Common myeloid progenitor, CD34-positive (primary cell): ENCODE results near the gene IL36RN.

Experiments used
- CTCF ChIA-PET: fragments of 350-600 bp; sonication (Branson Sonifier 250); formaldehyde crosslinking; loops from one replicate; lab custom pipeline; 2021; ENCODE audit warnings: antibody characterized with exemption; lab: Charles Lee
- POLR2A ChIA-PET: fragments of 350-600 bp; sonication (Branson Sonifier 250); formaldehyde crosslinking; loops from one replicate; lab custom pipeline; 2021; ENCODE audit warnings: antibody characterized with exemption; lab: Charles Lee
- DNase-seq, 3 donors: peaks; one replicate each; pipeline versions ENCODE4 v3.0.0 to v3.0.0-alpha.2; 2013
- H3K27ac ChIP-seq, 2 experiments: 1 replicate in 1 of 2; 2 replicates in 1 of 2; pipeline ENCODE4 v1.7.0; 2013; ENCODE audit warnings: inconsistent platforms in 2 of 2, low read length in 2 of 2, mild to moderate bottlenecking in 2 of 2, low read depth in 1 of 2, moderate library complexity in 1 of 2; ENCODE audit not compliant: severe bottlenecking in 2 of 2, insufficient read depth in 1 of 2, poor library complexity in 1 of 2
- H3K27me3 ChIP-seq, 5 experiments: replicated peaks in 2 of 5; 1 replicate in 3 of 5; 2 replicates in 2 of 5; pipeline versions ENCODE4 v1.6.1 to v1.7.0; 2013; ENCODE audit warnings: low read length in 4 of 5, mild to moderate bottlenecking in 2 of 5, moderate library complexity in 2 of 5, inconsistent platforms in 1 of 5; ENCODE audit not compliant: insufficient read depth in 5 of 5, control insufficient read depth in 4 of 5
- H3K36me3 ChIP-seq, 4 experiments: 1 replicate in 2 of 4; 2 replicates in 2 of 4; pipeline versions ENCODE4 v1.6.1 to v1.7.0; 2013; ENCODE audit warnings: low read length in 3 of 4, control low read depth in 1 of 4, mild to moderate bottlenecking in 1 of 4; ENCODE audit not compliant: control insufficient read depth in 4 of 4, insufficient read depth in 4 of 4
- H3K4me1 ChIP-seq, 4 experiments: 1 replicate in 3 of 4; 2 replicates in 1 of 4; pipeline versions ENCODE4 v1.6.1 to v1.7.1; 2013; ENCODE audit warnings: low read length in 3 of 4, mild to moderate bottlenecking in 3 of 4, control low read depth in 1 of 4, inconsistent platforms in 1 of 4, moderate library complexity in 1 of 4; ENCODE audit not compliant: control insufficient read depth in 4 of 4, insufficient read depth in 4 of 4; ENCODE audit errors: control extremely low read depth in 1 of 4
- H3K4me3 ChIP-seq, 7 experiments: 1 replicate in 4 of 7; 2 replicates in 3 of 7; pipeline versions ENCODE4 v1.5.1 to v1.7.0; 2013; ENCODE audit warnings: mild to moderate bottlenecking in 7 of 7, low read length in 6 of 7, moderate library complexity in 6 of 7, inconsistent platforms in 2 of 7, low read depth in 2 of 7, control low read depth in 1 of 7; ENCODE audit not compliant: insufficient read depth in 4 of 7, control insufficient read depth in 1 of 7; ENCODE audit errors: extremely low read depth in 1 of 7
- H3K9me3 ChIP-seq, 5 experiments: 1 replicate in 4 of 5; 2 replicates in 1 of 5; pipeline versions ENCODE4 v1.6.1 to v1.7.1; 2013; ENCODE audit warnings: low read length in 4 of 5, mild to moderate bottlenecking in 2 of 5, inconsistent platforms in 1 of 5, low read depth in 1 of 5, moderate library complexity in 1 of 5; ENCODE audit not compliant: control insufficient read depth in 4 of 5, insufficient read depth in 2 of 5; ENCODE audit errors: control extremely low read depth in 1 of 5
- WGBS: methylation state at CpG from one replicate; pipeline ENCODE4 v1.1.5; 2013; ENCODE audit not compliant: insufficient coverage; 5-methylcytosine and 5-hydroxymethylcytosine counted together

IL36RN gene

DNA sequence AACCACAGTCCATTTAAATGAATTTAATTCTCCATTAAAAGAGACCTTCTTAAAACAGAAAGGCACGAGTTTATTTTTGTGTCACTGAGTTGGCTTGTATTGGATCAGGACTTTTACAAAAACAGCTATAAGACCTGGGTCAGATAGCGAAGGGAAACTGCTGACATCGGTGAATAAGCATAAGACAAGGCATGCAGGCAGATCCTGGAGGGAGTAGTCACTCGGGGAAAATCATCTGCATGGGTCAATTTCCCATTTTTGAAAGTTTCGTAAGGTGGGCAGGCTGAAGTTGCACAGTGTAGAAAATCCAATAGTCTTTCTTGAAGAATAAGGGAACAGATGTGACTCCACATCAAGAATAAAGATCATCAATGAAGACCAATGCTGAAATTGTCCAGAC, 19.3 kb upstream of the IL36RN start:
- no peak for DNase-seq
- no peaks in the 10 kb centered on the region for H3K4me1 ChIP-seq
- H3K27me3 ChIP-seq, result peaks cover 0 to 4% (median 0%) of the 10 kb centered on the region in 5 experiments
- 59% methylated on average over 5 of the region's 5 CpGs for WGBS
- CTCF ChIA-PET, result no interaction called here
- no peaks in the 10 kb centered on the region for H3K9me3 ChIP-seq
- no peak overlapping the region for H3K27ac ChIP-seq
- POLR2A ChIA-PET, result no interaction called here
- no peaks in the 10 kb centered on the region for H3K36me3 ChIP-seq
- no peak overlapping the region for H3K4me3 ChIP-seq

DNA sequence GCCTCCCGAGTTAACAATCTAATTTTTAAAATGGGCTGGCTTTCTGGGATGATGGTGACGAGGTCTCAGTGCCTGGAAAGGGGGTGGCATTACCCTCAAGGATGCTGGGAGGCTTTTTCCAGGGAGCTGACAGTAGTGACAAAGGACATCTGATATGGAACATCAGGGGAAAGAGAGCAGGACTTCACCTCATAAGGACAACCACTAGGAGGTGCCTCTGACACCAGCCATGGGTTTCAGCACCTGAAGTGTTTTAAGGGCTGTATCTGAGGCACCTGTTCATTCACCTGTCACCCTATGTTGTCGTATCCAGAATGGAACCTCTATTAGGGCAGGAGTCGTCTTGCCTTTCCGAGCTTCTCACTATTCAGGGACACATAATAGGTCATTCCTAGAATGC, 17.1 kb upstream of the IL36RN start:
- ChIA-PET POLR2A (no interaction called here), CTCF (no interaction called here)
- 100% methylated on average over 5 of the region's 5 CpGs for WGBS
- DNase-seq, result no peak
- no peaks in the 10 kb centered on the region for H3K4me1 ChIP-seq
- no peaks in the 10 kb centered on the region for H3K9me3 ChIP-seq
- no peaks in the 10 kb centered on the region for H3K27me3 ChIP-seq
- H3K4me3 ChIP-seq, result no peak overlapping the region
- H3K27ac ChIP-seq, result no peak overlapping the region
- H3K36me3 ChIP-seq, result no peaks in the 10 kb centered on the region

DNA sequence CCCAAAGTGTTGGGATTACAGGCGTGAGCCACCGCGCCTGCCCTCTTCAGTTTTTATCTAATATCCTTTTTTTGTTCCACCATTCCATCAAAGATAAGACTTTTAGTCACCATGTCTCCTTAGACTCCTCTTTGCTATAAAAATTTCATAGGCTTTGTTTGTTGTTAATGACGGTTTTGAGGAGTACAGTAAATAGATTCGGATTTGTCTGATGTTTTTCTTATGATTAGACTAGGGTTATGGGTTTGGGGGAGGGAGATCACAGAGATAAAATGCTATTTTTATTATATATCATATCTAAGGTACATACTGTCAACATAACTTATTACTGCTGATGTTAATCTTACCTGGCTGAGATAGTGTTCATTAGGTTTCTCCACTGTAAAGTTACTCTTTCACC, 12.5 kb upstream of the IL36RN start:
- DNase-seq, result no peak
- no peak overlapping the region for H3K4me3 ChIP-seq
- no peak overlapping the region for H3K27ac ChIP-seq
- no peaks in the 10 kb centered on the region for H3K4me1 ChIP-seq
- H3K27me3 ChIP-seq, result no peaks in the 10 kb centered on the region
- POLR2A ChIA-PET, result no interaction called here
- WGBS, result no CpG with 5 or more reads among the region's 5 CpGs
- CTCF ChIA-PET, result interaction anchor here (0.8 kb wide), 1 partner anchor 10 kb away, joined by 3 read pairs; no protein-coding TSS in a partner anchor
- no peaks in the 10 kb centered on the region for H3K36me3 ChIP-seq
- H3K9me3 ChIP-seq, result peaks cover 0 to 4% (median 1%) of the 10 kb centered on the region in 5 experiments

DNA sequence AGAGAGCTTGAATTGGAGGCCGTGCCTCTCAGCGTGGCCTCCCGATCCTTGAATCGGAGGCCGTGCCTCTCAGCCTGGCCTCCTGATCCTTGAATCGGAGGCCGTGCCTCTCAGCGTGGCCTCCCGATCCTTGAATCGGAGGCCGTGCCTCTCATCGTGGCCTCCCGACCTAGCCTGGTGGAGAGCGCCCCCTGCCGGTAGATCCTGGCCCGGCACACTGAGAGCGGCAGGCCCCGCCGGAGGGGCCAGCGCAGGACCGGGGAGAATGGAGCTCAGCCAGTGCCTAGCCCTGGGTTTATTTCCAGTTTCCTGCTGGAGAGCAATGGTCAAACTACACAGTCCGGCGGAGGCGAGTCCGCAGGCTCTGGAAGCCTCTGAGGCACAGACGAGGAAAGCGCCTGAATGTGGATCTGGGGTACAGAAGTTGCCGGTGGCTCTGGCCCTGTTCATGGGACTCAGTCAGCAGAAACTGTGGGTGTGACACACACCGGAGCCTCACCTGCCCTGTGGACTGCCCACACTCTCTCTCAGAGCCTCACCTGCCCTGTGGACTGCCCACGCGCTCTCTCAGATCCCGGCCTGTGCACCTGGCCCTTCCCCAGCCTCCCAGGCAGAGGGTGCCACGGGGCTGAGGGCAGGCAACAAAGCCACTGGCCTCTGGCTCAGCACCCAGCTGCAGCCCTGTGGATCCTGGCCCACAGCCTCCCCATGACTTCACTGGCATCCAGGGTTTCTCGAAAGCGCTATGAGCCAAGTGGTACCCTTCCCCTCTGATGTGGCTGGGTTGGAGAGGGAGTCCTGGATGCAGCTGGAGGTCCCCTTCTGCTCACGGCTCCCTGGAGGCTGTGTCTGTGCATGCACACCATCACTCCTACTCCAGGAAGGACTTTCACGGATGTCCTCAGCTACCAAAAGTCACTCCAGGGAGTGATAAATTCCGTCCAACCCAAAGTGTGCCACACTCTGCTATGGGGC, 7.8 kb upstream of the IL36RN start:
- no peaks in the 10 kb centered on the region for H3K4me1 ChIP-seq

DNA sequence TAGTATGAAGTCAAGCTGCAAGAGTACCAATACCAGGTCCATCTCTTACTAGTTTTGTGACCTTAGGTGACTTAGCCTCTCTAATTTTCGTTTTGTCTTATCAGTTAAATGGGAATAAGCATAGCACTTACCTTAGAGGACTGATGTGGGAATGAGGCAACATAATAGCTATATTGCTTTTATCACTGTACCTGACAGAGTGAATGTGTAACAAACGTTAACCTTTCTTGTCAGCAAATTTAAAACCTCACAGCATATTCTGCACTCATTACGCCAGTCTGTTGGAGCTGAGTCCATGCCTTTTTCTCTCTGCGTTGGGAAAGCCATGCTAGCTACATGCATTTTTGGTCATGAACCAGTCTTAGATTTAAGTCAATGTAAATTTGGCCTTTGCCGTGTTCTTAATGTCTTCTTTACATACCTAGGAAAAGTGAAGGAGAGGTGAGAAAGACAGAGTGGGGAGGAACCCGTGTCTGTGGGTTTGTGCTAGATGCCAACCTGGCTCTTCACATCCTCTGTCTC, 6.5 kb upstream of the IL36RN start, which contains the start of gene IL36B:
TSS of gene IL36B (minus strand) at position 472 of the 522 bp plus-strand sequence.
- H3K27me3 ChIP-seq, result no peaks in the 10 kb centered on the region
- H3K9me3 ChIP-seq, result peaks cover 1 to 24% (median 8%) of the 10 kb centered on the region in 5 experiments
- WGBS, result 84% methylated on average over 5 of the region's 6 CpGs
- DNase-seq, result no peak
- no peak within 1 kb of the TSS for H3K27ac ChIP-seq
- POLR2A ChIA-PET, result no interaction called here
- CTCF ChIA-PET, result no interaction called here
- H3K4me1 ChIP-seq, result no peaks in the 10 kb centered on the region
- H3K4me3 ChIP-seq, result no peak within 1 kb of the TSS
- no peaks in the 10 kb centered on the region for H3K36me3 ChIP-seq

More for the DNA sequence above, 7.8 kb upstream of the IL36RN start:
- Histone ChIP-seq H3K4me3 (no peak overlapping the region), H3K36me3 (no peaks in the 10 kb centered on the region), H3K27ac (no peak overlapping the region), H3K9me3 (peaks cover 1 to 24% (median 8%) of the 10 kb centered on the region in 5 experiments), H3K27me3 (no peaks in the 10 kb centered on the region)
- DNase-seq, result no peak
- CTCF ChIA-PET, result no interaction called here
- POLR2A ChIA-PET, result no interaction called here
- WGBS, result 94% methylated on average over 37 of the region's 38 CpGs

DNA sequence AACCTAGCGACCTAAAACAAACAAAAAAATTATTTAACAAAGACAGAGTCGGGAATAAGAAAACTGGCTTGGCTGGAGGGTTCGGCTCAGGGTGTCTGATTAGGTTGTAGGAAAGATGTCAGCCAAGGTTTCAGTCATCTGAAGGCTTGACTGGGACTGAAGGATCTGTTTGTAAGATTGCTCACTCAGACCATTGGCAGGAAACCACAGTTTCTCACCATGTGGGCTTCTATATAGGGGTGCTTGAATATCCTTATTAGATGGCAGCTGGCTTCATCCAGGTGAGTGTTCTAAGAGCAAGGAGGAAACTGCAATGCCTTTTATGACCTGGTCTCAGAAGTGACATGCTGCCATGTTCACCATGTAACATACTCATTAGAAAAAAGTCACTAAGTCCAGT, 5.3 kb upstream of the IL36RN start:
- POLR2A ChIA-PET, result no interaction called here
- 100% methylated on average over 2 of the region's 3 CpGs for WGBS
- no peak overlapping the region for H3K27ac ChIP-seq
- CTCF ChIA-PET, result no interaction called here
- DNase-seq, result no peak
- no peaks in the 10 kb centered on the region for H3K36me3 ChIP-seq
- no peaks in the 10 kb centered on the region for H3K4me1 ChIP-seq
- no peak overlapping the region for H3K4me3 ChIP-seq
- H3K27me3 ChIP-seq, result no peaks in the 10 kb centered on the region
- peaks cover 0 to 24% (median 8%) of the 10 kb centered on the region in 5 experiments for H3K9me3 ChIP-seq

DNA sequence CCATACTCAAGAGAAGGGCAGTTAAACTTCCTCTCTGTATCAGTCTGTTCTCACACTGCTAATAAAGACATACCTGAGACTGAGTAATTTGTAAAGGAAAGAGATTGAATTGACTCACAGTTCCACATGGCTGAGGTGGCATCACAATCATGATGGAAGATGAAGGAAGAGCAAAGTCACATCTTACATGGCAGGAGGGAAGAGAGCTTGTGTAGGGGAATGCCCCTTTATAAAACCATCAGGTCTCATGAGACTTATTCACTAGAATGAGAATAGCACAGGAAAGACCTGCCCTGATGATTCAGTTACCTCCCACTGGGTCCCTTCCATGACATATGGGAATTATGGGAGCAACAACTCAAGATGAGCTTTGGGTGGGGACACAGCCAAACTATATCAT, 4.9 kb upstream of the IL36RN start:
- Histone ChIP-seq H3K4me3 (no peak overlapping the region), H3K27me3 (no peaks in the 10 kb centered on the region), H3K4me1 (no peaks in the 10 kb centered on the region), H3K27ac (no peak overlapping the region), H3K9me3 (peaks cover 0 to 24% (median 8%) of the 10 kb centered on the region in 5 experiments), H3K36me3 (no peaks in the 10 kb centered on the region)
- DNase-seq, result no peak
- ChIA-PET POLR2A (no interaction called here), CTCF (interaction anchor here (1.1 kb wide), 1 partner anchor 14 kb away, joined by 3 read pairs; no protein-coding TSS in a partner anchor)
